SK-N-SH treated with all-trans-retinoic acid at 6 μM for 48 hours (cell line): Measurements from ENCODE around the gene NANOS3.

Experiments
- ATAC-seq: fragments of 200-7000 bp; cut with Tn5 transposase; 3 replicates; pipeline ENCODE4 v1.9.1; 2020; ENCODE audit warnings: mild to moderate bottlenecking, moderate library complexity
- ARNTL ChIP-seq: fragments of 450-650 bp; formaldehyde crosslinking; IDR thresholded peaks from 2 replicates; pipeline ENCODE4 v1.5.0; 2020; ENCODE audit warnings: low read depth, mild to moderate bottlenecking, moderate library complexity, borderline replicate concordance
- BACH2 ChIP-seq: fragments of 250-450 bp; sonication (Bioruptor Pico); IDR thresholded peaks from 2 replicates; pipeline ENCODE4 v1.9.0; 2021; ENCODE audit warnings: mild to moderate bottlenecking, borderline replicate concordance
- CREB5 ChIP-seq: fragments of 250-450 bp; sonication (Bioruptor Pico); IDR thresholded peaks from 2 replicates; pipeline ENCODE4 v1.5.1; 2020; ENCODE audit warnings: low read depth, mild to moderate bottlenecking, moderate library complexity
- CSDC2 ChIP-seq: fragments of 250-450 bp; sonication (Bioruptor Pico); IDR thresholded peaks from 2 replicates; pipeline ENCODE4 v1.5.0; 2020; ENCODE audit warnings: mild to moderate bottlenecking, moderate library complexity
- CSRNP3 ChIP-seq: fragments of 250-450 bp; sonication (Bioruptor Pico); IDR thresholded peaks from 2 replicates; pipeline ENCODE4 v1.5.1; 2021; ENCODE audit warnings: mild to moderate bottlenecking, moderate library complexity
- ESRRG ChIP-seq: fragments of 250-450 bp; sonication (Bioruptor Pico); IDR thresholded peaks from 2 replicates; pipeline ENCODE4 v1.6.1; 2021; ENCODE audit warnings: mild to moderate bottlenecking
- GLIS3 ChIP-seq: fragments of 250-450 bp; sonication (Bioruptor Pico); IDR thresholded peaks from 2 replicates; pipeline ENCODE4 v1.5.0; 2020; ENCODE audit warnings: mild to moderate bottlenecking, moderate library complexity
- ISL1 ChIP-seq: fragments of 250-450 bp; sonication (Bioruptor Pico); IDR thresholded peaks from 2 replicates; pipeline ENCODE4 v2.1.2; 2022; ENCODE audit warnings: mild to moderate bottlenecking, moderate library complexity
- OSR1 ChIP-seq: fragments of 250-450 bp; sonication (Bioruptor Pico); IDR thresholded peaks from 2 replicates; pipeline ENCODE4 v1.8.0; 2022; ENCODE audit warnings: moderate library complexity, mild to moderate bottlenecking, inconsistent platforms
- RARB ChIP-seq: fragments of 250-450 bp; sonication (Bioruptor Pico); IDR thresholded peaks from 2 replicates; pipeline ENCODE4 v1.8.0; 2021; ENCODE audit warnings: mild to moderate bottlenecking, moderate library complexity
- SNAI2 ChIP-seq: fragments of 250-450 bp; sonication (Bioruptor Pico); IDR thresholded peaks from 2 replicates; pipeline ENCODE4 v1.5.0; 2020; ENCODE audit warnings: mild to moderate bottlenecking, moderate library complexity
- TOX ChIP-seq: fragments of 250-450 bp; sonication (Bioruptor Pico); IDR thresholded peaks from 2 replicates; pipeline ENCODE4 v1.8.0; 2021; ENCODE audit warnings: mild to moderate bottlenecking, moderate library complexity, borderline replicate concordance
- ZC3H10 ChIP-seq: fragments of 250-450 bp; sonication (Bioruptor Pico); IDR thresholded peaks from 2 replicates; pipeline ENCODE4 v1.5.1; 2021; ENCODE audit warnings: mild to moderate bottlenecking, moderate library complexity
- ZFP3 ChIP-seq: fragments of 250-450 bp; sonication (Bioruptor Pico); IDR thresholded peaks from 2 replicates; pipeline ENCODE4 v1.5.0; 2020; ENCODE audit warnings: mild to moderate bottlenecking, moderate library complexity
- ZFP30 ChIP-seq: fragments of 450-650 bp; formaldehyde crosslinking; IDR thresholded peaks from 2 replicates; pipeline ENCODE4 v1.5.0; 2022; ENCODE audit warnings: mild to moderate bottlenecking, moderate library complexity
- ZNF70 ChIP-seq: fragments of 450-650 bp; formaldehyde crosslinking; IDR thresholded peaks from 2 replicates; pipeline ENCODE4 v1.5.0; 2020; ENCODE audit warnings: mild to moderate bottlenecking, moderate library complexity
- TF ChIP-seq, protein P1 (sequence below): fragments of 250-450 bp; sonication (Bioruptor Pico); IDR thresholded peaks from 2 replicates; pipeline ENCODE4 v1.8.0; 2020; ENCODE audit warnings: mild to moderate bottlenecking, moderate library complexity, borderline replicate concordance
- TF ChIP-seq, protein P2 (sequence below): fragments of 250-450 bp; sonication (Bioruptor Pico); IDR thresholded peaks from 2 replicates; pipeline ENCODE4 v1.5.0; 2020; ENCODE audit warnings: mild to moderate bottlenecking, moderate library complexity
- TF ChIP-seq, protein P3 (sequence below): fragments of 250-450 bp; sonication (Bioruptor Pico); IDR thresholded peaks from 2 replicates; pipeline ENCODE4 v1.8.0; 2021; ENCODE audit warnings: low read depth, mild to moderate bottlenecking, moderate library complexity, borderline replicate concordance

The NANOS3 gene

GRCh38 chr19:13840305-13841085, 36.4 kb upstream of the NANOS3 start:
- TF ChIP-seq CREB5 = 0 out of 2 replicates have a peak, but pooled peaks have one; percentile 3
- TF ChIP-seq, protein P1, sequence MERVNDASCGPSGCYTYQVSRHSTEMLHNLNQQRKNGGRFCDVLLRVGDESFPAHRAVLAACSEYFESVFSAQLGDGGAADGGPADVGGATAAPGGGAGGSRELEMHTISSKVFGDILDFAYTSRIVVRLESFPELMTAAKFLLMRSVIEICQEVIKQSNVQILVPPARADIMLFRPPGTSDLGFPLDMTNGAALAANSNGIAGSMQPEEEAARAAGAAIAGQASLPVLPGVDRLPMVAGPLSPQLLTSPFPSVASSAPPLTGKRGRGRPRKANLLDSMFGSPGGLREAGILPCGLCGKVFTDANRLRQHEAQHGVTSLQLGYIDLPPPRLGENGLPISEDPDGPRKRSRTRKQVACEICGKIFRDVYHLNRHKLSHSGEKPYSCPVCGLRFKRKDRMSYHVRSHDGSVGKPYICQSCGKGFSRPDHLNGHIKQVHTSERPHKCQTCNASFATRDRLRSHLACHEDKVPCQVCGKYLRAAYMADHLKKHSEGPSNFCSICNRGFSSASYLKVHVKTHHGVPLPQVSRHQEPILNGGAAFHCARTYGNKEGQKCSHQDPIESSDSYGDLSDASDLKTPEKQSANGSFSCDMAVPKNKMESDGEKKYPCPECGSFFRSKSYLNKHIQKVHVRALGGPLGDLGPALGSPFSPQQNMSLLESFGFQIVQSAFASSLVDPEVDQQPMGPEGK (CRISPR knock-in tag) = 0 out of 2 replicates have a peak, but pooled peaks have one; percentile 34
- no peak for TF ChIP-seq OSR1 (CRISPR knock-in tag)
- peak; percentile 13 for ATAC-seq

DNA sequence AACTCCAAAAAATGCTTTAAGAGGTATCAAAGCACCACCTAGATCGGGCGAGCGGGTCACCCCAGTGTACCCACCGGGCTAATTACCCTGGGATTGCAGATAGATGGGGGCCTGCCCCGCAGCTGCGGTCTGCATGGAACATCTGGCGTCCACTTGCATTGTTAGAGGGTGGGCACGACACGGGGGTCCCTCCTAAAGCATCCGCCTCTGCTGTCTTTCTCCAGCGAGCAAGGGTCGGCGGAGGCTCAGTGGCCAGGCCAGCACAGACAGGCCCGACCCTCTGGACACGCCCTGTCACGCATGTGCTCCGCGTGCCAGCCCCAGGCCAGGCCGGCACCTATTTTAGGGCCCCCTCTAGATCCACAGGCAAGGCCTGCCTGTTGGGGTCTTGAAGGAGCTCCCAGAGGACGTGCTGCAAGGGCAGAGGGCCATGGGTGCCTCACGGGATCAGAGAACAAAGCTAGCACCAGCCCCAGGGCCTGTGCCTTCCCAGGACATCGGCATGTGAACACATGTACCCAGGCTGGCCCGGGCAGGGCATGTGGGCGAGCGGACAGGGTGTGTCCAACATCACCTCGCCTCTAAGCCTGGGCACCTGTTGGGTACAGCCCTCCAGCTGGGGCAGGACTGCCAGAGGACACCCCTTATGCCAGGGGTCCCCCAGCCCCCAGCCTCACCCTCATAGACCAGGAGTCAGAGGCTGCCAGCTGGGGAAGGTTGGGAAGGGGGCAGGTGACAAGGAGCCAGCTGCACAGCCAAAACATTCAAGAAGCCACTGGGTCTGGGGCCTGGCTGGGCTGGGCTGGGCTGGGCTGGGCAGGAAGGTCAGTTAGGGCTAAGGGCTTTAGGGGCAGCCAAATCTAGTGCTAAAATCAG, 35.6 kb upstream of the NANOS3 start:
- peak; percentile 1 for ATAC-seq
- TF ChIP-seq ISL1 (CRISPR knock-in tag) = no peak
- TF ChIP-seq ZFP30 (CRISPR knock-in tag) = peak; percentile 17; the same call in 1 of the 2 replicates
- peak; percentile 5; the same call in 1 of the 2 replicates for TF ChIP-seq ARNTL (CRISPR knock-in tag)
- TF ChIP-seq, protein P2, sequence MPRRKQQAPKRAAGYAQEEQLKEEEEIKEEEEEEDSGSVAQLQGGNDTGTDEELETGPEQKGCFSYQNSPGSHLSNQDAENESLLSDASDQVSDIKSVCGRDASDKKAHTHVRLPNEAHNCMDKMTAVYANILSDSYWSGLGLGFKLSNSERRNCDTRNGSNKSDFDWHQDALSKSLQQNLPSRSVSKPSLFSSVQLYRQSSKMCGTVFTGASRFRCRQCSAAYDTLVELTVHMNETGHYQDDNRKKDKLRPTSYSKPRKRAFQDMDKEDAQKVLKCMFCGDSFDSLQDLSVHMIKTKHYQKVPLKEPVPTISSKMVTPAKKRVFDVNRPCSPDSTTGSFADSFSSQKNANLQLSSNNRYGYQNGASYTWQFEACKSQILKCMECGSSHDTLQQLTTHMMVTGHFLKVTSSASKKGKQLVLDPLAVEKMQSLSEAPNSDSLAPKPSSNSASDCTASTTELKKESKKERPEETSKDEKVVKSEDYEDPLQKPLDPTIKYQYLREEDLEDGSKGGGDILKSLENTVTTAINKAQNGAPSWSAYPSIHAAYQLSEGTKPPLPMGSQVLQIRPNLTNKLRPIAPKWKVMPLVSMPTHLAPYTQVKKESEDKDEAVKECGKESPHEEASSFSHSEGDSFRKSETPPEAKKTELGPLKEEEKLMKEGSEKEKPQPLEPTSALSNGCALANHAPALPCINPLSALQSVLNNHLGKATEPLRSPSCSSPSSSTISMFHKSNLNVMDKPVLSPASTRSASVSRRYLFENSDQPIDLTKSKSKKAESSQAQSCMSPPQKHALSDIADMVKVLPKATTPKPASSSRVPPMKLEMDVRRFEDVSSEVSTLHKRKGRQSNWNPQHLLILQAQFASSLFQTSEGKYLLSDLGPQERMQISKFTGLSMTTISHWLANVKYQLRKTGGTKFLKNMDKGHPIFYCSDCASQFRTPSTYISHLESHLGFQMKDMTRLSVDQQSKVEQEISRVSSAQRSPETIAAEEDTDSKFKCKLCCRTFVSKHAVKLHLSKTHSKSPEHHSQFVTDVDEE = peak; percentile 17; the same call in 1 of the 2 replicates
- no peak for TF ChIP-seq BACH2 (CRISPR knock-in tag)
- TF ChIP-seq, protein P1 (CRISPR knock-in tag) = peak; percentile 39; the same call in 1 of the 2 replicates
- no peak for TF ChIP-seq ESRRG (CRISPR knock-in tag)
- TF ChIP-seq RARB (CRISPR knock-in tag) = peak; percentile 7; the same call in 1 of the 2 replicates
- TF ChIP-seq GLIS3 (CRISPR knock-in tag) = no peak
- no peak for TF ChIP-seq SNAI2 (CRISPR knock-in tag)
- no peak for TF ChIP-seq ZNF70 (CRISPR knock-in tag)
- TF ChIP-seq CSDC2 = no peak
- TF ChIP-seq ZFP3 (CRISPR knock-in tag) = 0 out of 2 replicates have a peak, but pooled peaks have one; percentile 52
- TF ChIP-seq TOX (CRISPR knock-in tag) = no peak
- 0 out of 2 replicates have a peak, but pooled peaks have one; percentile 14 for TF ChIP-seq ZC3H10
- peak; percentile 22; the same call in 1 of the 2 replicates for TF ChIP-seq CSRNP3 (CRISPR knock-in tag)

DNA sequence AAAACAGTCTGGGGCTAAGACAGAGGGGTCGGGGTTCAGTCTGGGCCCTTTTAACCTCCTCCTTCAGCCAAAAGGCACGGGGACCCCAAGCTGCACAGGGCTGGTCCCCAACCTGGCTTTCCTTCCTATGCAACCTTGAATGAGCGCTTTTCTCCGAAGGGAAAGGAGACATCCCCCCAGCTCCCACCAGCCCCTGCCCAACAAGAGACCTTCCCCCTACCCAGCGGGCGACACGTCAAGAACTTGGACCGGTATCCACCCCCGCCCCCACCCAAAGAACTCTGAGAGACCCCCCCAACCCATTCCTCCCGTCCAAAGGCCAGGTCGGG, 35.0 kb upstream of the NANOS3 start:
- no peak for ATAC-seq
- TF ChIP-seq ISL1 (CRISPR knock-in tag) (no peak), ZFP30 (CRISPR knock-in tag) (no peak), GLIS3 (CRISPR knock-in tag) (no peak), TOX (CRISPR knock-in tag) (no peak), SNAI2 (CRISPR knock-in tag) (no peak), ZFP3 (CRISPR knock-in tag) (no peak), CREB5 (no peak), BACH2 (CRISPR knock-in tag) (no peak), CSRNP3 (CRISPR knock-in tag) (no peak), CSDC2 (no peak), ZC3H10 (no peak), RARB (CRISPR knock-in tag) (no peak)
- TF ChIP-seq, protein P3, sequence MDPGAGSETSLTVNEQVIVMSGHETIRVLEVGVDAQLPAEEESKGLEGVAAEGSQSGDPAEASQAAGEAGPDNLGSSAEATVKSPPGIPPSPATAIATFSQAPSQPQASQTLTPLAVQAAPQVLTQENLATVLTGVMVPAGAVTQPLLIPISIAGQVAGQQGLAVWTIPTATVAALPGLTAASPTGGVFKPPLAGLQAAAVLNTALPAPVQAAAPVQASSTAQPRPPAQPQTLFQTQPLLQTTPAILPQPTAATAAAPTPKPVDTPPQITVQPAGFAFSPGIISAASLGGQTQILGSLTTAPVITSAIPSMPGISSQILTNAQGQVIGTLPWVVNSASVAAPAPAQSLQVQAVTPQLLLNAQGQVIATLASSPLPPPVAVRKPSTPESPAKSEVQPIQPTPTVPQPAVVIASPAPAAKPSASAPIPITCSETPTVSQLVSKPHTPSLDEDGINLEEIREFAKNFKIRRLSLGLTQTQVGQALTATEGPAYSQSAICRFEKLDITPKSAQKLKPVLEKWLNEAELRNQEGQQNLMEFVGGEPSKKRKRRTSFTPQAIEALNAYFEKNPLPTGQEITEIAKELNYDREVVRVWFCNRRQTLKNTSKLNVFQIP (CRISPR knock-in tag) = no peak
